Measurements from ENCODE around the gene FKBP5.
"Not testable (repeated sequence)": the region's sequence is repeated elsewhere in the genome, so short reads cannot be mapped to it uniquely, and the experiment has no call there.

The FKBP5 gene

DNA sequence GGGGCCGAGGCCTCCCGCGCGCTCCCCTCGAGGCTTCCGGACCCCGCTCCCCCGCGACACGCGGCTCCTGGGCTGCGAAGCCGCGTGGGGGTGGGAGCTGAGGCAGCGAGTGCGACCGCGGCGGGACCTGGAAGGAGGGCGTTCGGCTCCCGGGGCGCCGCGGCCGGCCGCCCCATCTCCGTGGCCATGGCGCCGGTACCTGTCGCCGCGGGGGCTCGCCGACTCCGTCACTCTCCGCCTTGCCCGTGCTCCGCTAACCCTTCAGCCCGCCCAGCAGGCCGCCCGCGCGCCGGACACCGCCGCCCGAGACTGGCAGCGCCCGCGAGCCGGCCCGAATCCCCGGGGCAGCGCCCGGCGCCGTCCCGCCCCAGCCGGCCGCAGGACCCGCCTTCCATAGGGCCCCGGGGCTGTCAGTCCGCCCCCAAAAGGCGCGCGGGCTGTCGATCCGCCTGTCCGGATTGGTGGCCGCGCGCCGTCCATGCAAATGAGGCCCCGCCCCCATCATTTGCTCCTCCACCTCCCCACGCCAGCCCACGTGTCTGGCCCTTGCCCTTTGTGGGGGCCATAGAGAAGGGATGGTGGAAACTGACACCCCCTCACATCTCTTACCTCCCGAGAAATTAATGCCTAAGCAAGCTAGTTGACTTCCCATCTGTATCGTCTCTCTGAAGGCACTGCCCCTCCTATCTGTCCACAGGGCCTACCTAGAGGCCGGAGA lies at the start of gene FKBP5:
Gene FKBP5 (minus strand): TSS at position 311 of the 718 bp plus-strand sequence. CDS start 46,091 bp downstream, outside the sequence.
- no peak for FAIRE-seq

DNA sequence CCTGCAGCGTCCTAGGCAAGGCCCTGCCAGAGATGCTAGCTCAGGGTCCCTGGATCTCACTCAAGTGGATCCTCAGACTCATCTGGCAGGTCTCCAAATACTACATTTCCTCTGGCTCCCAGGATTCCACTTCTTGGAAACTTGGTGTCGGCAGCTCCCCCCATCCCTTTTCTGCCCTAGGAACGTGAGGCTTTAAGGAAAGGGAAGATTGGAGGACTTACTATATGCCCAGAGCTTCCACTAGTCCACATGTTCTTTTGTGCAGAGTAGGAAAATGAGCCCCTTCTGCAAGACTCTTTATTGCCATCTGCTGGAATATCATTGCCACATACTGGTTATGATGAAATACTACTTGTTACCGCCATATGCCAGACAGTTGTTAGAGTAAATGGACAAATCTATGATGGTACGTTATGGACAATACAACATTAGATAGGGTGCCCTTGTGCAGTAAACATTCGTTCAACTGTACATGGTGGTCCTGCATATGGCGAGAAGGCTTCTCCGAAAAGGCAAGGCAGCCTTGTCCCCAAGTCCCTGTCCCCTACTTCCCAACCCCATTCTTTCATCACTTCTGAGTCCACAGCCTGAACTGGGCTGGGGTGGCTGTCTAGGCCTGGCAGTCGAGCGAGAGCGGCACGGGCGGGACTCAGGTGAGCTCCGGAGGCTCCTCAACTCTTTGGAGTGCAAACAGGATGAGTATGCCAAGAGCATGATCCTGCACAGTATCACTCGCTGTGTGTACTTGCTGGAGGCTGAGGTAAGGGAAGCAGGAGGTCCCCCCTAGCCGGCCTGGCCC lies 48.9 kb upstream of the FKBP5 start:
- peak; percentile 78 for FAIRE-seq

DNA sequence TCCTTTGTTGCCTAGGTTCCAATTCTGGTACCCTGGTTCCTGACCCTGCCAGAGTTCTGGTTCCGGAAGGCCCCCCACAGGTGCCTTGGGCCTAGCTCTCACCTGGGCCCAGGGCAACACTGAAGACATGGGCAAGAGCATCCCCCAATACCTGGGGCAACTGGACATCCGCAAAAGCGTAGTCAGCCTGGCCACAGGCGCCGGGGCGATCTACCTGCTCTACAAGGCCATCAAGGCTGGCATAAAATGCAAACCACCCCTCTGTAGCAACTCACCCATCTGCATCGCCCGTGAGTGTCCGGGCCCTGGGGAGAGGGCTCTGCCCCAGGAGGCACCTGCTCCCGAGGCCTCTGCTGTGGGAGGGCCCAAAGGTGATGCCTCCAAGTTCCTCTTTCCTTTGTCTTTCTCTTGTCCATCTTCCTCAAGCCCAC lies 48.3 kb upstream of the FKBP5 start, which contains the start of gene ARMC12:
Gene ARMC12 (plus strand): TSS at position 51 of the 431 bp plus-strand sequence. CDS start 77 bp downstream, at position 128.
- no peak for FAIRE-seq

DNA sequence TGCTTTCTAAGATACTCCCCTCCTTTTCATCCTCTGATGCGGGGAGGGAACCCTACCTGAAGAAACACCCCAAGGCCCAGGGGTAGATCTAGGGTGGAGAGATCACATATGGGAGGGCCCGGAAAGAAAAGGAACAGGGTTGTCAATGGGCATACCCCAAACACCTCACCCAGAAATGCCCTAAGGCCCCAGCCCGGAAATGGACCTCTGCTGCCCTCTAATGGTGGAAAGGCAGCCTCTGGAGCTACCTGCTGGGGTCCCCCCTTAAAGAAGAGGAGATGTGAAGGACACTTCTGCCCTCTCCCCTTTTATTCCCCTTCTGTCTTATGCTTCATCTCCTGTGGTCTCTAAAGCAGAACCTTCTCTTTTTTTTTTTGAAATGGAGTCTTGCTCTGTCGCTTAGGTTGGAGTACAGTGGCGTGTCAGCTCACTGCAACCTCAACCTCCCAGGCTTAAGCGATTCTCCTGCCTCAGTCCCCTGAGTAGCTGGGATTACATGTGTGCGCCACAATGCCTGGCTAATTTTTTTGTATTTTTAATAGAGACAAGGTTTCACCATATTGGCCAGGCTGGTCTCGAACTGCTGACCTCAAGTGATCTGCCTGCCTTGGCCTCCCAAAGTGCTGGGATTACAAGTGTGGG lies 47.7 kb upstream of the FKBP5 start:
- no peak for FAIRE-seq

- FAIRE-seq, result no peak
These were observed 46.7 kb upstream of the FKBP5 start for GRCh38 chr6:35735452-35735851.

DNA sequence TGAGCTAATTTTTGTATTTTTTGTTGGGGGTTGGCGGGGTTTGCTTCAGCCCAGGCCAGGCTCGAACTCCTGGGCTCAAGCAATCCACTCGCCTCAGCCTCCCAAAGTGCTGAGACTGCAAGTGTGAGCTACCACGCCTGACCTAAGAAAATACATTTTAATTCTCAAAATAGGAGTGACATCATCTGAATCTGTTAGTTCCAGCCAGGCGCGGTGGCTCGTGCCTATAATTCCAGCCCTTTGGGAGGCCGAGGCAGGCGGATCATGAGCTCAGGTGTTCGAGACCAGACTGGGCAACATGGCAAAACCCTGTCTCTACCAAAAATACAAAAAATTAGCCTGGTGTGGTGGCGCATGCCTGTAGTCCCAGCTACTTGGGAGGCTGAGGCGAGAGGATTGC lies 45.6 kb upstream of the FKBP5 start:
- not testable (repeated sequence) for FAIRE-seq

- FAIRE-seq, result no peak
These were observed 44.9 kb upstream of the FKBP5 start for GRCh38 chr6:35733633-35734032.

- no peak for FAIRE-seq
These were observed 43.2 kb upstream of the FKBP5 start for GRCh38 chr6:35731736-35732532.

- no peak for FAIRE-seq
These were observed 42.7 kb upstream of the FKBP5 start for GRCh38 chr6:35731414-35731735.

- FAIRE-seq, result no peak
These were observed 42.2 kb upstream of the FKBP5 start for GRCh38 chr6:35730745-35731413.

DNA sequence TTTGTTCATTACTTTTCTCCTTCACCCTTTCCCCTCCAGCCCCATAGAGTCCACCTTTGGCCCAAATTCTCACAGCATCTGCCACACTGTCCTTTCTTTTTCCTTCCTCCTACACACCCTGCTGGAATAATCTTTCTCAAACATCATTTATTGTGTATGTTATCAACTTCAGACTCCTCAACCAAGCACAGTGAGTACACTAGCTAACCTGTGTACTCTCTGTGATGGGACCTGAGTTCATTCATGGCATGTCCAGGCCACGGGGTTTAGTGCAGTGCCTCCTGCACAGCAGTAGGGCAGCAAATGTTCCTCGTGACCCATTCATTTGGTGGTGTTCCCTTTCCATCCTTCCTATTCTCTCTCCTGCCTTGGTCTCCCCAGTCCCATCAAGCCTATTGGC lies 41.0 kb upstream of the FKBP5 start:
- no peak for FAIRE-seq

- FAIRE-seq, result no peak
These were observed 40.3 kb upstream of the FKBP5 start for GRCh38 chr6:35728683-35729678.

DNA sequence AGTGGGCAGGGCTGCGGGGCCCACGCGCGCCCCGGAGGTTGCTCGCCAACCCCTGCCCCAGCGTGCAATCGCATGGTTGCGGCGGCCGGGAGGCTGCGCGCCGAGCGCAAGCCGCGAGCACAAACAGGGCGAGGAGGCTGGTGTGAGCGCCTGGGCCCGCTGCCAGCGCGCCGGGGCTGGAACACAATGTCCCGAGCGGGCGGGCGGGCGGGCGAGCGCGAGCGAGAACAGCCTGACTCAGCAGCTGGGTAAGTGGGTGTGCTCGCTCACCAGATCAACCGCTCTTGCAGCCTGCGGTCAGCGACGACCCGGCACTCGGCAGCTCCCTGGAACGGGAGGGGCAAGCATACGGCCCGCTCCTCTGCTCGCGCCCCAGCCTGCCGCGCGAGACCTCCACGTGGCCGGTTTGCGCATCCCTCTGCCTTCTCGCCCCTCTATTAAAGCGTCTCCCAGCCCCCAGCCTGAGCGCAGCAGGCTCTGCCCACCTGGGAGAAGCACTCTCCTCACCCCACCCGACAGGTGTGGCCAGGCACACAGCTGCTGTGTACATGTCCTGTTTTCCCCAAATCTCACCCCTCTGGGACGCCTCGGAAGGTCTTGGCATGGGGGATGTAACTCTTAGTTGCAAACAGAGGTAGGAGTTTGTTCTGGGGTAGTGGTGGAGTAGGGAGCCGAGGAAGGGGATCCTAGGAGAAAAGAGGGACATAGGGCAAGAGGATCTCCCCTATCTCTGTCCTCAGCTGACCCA lies 39.4 kb upstream of the FKBP5 start:
- FAIRE-seq, result no peak

GRCh38 chr6:35727231-35727934 lies 38.7 kb upstream of the FKBP5 start:
- no peak for FAIRE-seq

DNA sequence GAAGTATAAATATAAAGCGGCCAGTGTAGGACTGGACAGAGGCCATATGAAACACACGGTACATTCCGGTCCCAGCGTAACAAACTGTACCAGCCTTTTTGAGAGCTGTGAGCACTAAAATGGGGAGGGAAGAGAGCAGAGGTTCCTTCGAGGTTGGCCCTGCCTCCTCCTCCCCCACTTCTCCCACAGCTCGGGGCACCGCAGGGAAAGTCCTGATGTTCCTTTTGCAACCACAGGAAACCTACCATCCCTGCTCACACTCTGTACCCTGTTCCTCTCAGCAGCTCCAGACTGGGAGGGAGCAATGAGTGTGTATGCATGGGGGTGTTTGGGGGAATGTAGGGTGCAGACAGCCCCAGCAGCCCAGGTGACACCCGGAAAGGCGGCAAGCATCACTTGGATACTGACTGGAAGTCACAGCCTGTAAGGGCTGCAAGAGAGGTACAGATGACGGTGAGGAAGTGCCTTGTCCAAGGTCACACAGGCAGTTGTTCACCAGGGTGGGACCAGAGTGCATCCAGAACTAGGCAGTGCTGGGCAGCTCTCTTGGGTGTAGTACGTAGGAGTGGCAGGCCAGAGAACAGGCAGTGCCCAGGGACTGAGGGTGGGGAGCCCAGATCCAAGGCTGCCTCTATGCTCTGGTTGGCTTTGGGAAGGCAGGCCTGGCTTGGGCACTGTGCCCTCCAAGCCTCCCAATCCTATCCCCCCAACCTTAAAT lies 37.2 kb upstream of the FKBP5 start:
- FAIRE-seq, result no peak

DNA sequence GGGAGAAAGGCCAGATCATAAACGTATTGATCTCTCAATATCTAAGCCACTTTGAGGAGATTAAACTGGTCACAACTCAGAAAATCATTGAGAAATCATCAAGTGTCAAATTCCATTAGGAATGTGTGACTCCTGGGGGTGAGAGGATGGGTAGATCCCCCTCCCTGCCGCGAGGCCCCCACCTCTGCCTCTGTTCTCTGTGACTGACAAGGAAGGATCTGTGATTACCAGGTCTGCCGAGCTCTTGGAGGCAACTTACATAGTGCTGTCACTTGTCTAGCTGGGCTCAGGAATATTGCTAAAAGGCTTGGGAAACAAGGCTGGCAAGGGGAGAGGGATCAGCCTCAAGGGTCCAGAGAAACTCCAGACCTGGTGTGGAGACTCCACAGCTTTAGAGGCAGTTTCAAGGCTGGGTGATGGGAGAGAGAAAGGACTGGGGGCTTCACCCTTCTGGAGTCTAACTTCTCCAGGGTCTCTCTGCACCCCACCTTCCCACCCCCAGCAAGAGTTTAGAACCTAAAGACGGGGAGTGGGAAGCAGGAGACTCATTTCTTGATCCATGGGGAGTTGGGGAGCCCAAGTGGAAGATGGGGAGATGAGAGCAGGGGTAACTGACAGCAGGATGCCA lies 36.5 kb upstream of the FKBP5 start:
- no peak for FAIRE-seq

- FAIRE-seq, result no peak
These were observed 35.8 kb upstream of the FKBP5 start for GRCh38 chr6:35724471-35724870.

DNA sequence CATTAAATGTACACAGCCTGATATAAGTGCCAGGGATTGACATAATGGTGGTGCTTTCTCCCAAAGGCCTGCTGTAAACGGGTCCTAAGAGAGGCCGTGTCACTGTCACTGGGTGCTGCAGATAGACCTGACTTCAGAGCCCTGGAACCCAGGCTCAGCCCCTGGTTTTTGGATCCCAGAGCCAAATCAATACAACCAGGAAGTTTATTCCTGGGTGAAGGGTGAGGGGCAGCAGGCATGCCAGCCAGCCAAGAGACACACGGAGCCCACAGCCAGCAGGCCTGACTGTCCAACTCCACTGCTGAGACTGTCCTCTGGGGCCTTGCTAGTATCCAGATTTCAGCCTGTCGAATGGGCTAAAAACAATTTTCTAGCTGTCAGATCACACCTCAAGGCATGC lies 35.3 kb upstream of the FKBP5 start:
- no peak for FAIRE-seq
